Rectal smooth muscle tissue (tissue), 1 donor: Measurements from ENCODE around the gene HOXB2.

Experiments used
- H3K27ac ChIP-seq: one replicate; pipeline ENCODE4 v1.7.0; 2013; ENCODE audit warnings: low read depth, low read length, inconsistent platforms
- H3K27me3 ChIP-seq: one replicate; pipeline ENCODE4 v1.7.0; 2013; ENCODE audit warnings: low read length; ENCODE audit not compliant: control insufficient read depth, insufficient read depth
- H3K36me3 ChIP-seq: one replicate; pipeline ENCODE4 v1.7.0; 2013; ENCODE audit warnings: low read length; ENCODE audit not compliant: control insufficient read depth, insufficient read depth
- H3K4me1 ChIP-seq: one replicate; pipeline ENCODE4 v1.7.0; 2013; ENCODE audit warnings: low read length; ENCODE audit not compliant: control insufficient read depth, insufficient read depth
- H3K4me3 ChIP-seq: one replicate; pipeline ENCODE4 v1.7.0; 2013; ENCODE audit warnings: low read length
- H3K9ac ChIP-seq: one replicate; pipeline ENCODE4 v1.7.0; 2013; ENCODE audit warnings: low read length

Gene HOXB2

GRCh38 chr17:48587276-48588073 lies 42.6 kb upstream of the HOXB2 start:
- Histone ChIP-seq H3K36me3 (no peaks in the 10 kb centered on the region), H3K27me3 (no peaks in the 10 kb centered on the region), H3K4me3 (peak overlapping the region; percentile 94), H3K9ac (peak overlapping the region; percentile 24), H3K27ac (peak overlapping the region; percentile 90), H3K4me1 (peaks cover 33% of the 10 kb centered on the region)

- Histone ChIP-seq H3K4me3 (peak overlapping the region; percentile 94), H3K36me3 (no peaks in the 10 kb centered on the region), H3K4me1 (peaks cover 33% of the 10 kb centered on the region), H3K27me3 (no peaks in the 10 kb centered on the region), H3K9ac (peak overlapping the region; percentile 35), H3K27ac (peak overlapping the region; percentile 90)
Observed at GRCh38 chr17:48586355-48587258, 41.7 kb upstream of the HOXB2 start.

GRCh38 chr17:48584223-48584741 lies 39.4 kb upstream of the HOXB2 start:
- Histone ChIP-seq H3K27ac (peak overlapping the region; percentile 90), H3K4me1 (peaks cover 36% of the 10 kb centered on the region), H3K36me3 (no peaks in the 10 kb centered on the region), H3K9ac (no peak overlapping the region), H3K4me3 (peak overlapping the region; percentile 34), H3K27me3 (no peaks in the 10 kb centered on the region)

DNA sequence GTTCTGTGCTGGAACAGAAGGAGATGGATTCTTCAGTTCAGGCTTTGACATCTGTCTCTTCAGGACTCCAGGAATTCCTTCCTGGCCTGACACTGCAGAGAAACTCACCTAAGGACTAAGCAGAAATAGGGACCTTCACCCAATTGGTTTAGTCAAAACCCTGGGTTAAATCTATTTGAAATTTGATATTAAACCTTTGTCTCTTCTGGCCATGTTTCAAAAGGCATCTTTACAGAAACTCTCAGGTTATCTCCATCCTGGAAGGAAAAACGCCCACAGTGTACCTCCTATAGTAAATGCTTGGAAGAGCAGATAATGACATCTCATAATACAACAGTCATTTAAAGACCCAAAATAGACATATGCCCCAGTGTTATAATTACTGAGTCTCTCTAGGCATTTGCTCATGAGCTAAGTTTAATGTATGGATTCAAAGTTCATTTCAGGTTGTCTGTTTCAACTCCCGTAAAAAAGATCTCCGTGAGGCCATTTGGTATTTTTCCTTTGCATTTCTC lies 38.9 kb upstream of the HOXB2 start:
- Histone ChIP-seq H3K27ac (peak overlapping the region; percentile 90), H3K4me1 (peaks cover 38% of the 10 kb centered on the region), H3K9ac (no peak overlapping the region), H3K27me3 (no peaks in the 10 kb centered on the region), H3K36me3 (no peaks in the 10 kb centered on the region), H3K4me3 (peak overlapping the region; percentile 34)

GRCh38 chr17:48582750-48583069 lies 37.8 kb upstream of the HOXB2 start:
- H3K27ac ChIP-seq = peak overlapping the region; percentile 90
- no peak overlapping the region for H3K9ac ChIP-seq
- H3K4me1 ChIP-seq = peaks cover 39% of the 10 kb centered on the region
- no peaks in the 10 kb centered on the region for H3K36me3 ChIP-seq
- no peaks in the 10 kb centered on the region for H3K27me3 ChIP-seq
- H3K4me3 ChIP-seq = peak overlapping the region; percentile 81

DNA sequence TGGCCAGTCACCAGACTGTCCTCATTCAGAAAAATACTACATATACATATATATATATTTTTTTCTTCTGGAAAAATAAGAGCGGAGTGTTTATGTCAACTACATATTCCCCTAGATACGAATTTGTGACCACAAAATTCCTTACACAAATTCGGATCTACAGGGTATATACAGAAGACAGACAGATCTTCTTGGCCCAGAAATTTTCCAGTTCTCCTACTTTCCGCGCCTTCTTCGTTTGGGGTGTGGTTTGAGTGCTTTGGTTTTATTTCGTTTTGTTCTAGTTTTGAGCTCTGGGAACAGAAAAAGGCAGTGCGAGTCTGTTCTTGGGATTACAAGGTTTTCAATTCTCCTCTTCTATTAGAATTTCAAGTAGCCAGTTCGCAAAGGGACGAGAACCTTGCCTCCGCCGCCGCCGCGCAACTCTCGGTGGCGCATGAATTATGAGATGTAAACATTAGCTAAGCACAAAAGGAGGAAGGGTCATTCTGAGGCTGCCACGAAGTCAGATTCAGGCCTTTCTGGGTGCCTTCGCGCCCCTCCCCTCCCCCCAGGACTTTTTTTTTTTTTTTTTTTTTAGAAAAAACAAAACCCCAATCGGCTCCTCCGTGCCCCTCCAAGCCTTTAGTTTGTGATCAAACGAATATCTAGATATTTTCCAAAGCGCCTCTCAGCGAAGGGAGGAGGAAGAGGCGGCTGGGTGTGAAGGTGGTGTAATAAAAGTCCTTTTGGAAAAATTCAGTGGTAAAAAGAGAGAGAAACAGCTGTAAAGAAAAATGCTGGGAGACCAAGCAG lies 35.0 kb upstream of the HOXB2 start:
- H3K27me3 ChIP-seq = no peaks in the 10 kb centered on the region
- H3K9ac ChIP-seq = no peak overlapping the region
- H3K4me3 ChIP-seq = peak overlapping the region; percentile 81

DNA sequence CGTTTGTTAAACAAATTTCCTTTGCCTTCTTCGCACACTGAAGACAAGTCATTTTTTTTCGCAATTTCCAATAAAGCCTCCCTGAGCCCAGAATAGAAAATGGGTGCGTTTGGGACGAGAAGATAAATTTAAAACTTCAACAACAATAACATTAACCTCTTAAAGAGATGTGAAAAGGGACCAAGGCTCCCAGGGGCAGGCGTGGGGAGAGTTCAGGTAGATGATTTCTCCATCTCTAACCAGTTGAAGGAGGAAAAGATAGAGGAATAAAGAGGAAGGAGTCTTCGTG lies 34.5 kb upstream of the HOXB2 start:
- Histone ChIP-seq H3K36me3 (no peaks in the 10 kb centered on the region), H3K27ac (peak overlapping the region; percentile 90), H3K4me3 (peak overlapping the region; percentile 81), H3K4me1 (peaks cover 38% of the 10 kb centered on the region), H3K27me3 (no peaks in the 10 kb centered on the region), H3K9ac (no peak overlapping the region)

More for the DNA sequence above, 35.0 kb upstream of the HOXB2 start:
- Histone ChIP-seq H3K36me3 (no peaks in the 10 kb centered on the region), H3K27ac (peak overlapping the region; percentile 90), H3K4me1 (peaks cover 36% of the 10 kb centered on the region)

DNA sequence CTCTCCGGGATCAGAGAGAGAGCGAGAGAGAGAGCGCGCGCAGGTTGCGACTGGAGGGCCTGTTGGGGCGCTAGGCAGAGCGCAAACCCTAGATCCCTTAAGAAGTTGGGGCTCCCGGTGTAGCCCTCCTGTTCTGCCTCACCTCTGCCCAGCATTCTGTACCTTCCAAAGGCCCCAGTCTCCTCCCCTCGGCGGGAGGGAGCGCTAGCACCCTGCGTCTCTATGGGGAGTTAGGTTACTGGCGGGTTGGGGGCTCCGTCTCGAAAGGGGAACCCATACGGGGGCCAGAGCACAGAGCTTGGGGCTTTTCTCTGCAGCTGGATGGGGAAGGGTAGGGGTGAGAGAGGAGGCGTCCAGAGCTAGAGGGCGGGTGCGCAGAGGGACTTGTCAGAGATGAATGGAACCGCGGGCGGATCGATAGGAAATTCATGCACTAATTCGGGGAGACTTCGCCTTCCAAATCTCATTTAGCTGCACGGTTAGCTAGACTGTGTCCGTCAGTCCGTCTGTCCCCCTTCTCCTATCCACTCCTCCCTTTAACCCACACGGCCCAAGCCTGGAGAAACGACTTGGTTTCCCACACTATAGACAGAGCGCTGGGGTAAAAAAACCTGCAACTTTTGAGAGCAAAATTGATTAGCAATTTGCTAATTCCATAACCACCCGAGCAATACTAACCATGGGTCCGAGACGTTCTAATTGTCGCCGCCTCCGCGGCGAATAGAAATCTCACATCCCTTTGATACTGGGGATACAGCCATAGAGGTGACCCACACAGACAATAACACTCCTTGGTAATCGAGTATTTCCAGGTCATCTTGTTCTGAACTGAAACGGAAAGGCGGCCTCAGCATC lies 33.9 kb upstream of the HOXB2 start:
- Histone ChIP-seq H3K27me3 (no peaks in the 10 kb centered on the region), H3K27ac (peak overlapping the region; percentile 90), H3K9ac (peak overlapping the region; percentile 49), H3K4me3 (peak overlapping the region; percentile 81), H3K36me3 (no peaks in the 10 kb centered on the region), H3K4me1 (peaks cover 38% of the 10 kb centered on the region)

DNA sequence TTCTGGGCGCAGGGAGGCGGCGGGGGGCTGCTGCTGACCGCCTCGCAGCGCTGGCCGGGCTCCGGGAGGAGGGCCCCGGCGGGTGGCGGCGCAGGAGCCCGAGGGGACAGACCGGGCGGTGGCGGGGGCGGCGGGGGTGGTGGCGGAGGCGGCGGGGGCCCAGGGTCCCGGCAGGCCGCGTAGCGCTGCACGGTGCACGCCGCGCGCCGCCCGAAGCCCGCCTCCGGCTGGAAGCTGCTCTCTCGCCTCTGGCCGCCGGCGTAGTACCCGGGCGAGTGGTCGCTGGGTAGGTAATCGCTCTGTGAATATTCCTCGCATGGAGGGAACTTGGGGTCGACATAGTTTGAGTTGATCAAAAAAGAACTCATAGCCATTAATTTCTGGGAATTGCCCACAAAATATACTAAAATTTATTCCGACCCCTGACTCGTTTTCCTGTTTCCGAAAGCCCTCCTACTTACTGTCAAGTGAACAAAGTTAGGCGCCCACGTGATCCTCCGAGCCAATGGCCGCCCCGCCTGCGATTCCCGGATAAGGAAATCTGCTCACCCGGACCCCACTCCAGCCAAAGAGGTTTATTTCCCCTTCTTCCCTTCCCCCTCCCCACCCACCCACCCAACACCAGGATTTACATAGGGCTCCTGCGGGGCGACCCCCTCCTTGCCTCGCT lies 33.2 kb upstream of the HOXB2 start, which contains the start of gene HOXB4:
Gene HOXB4 (minus strand): TSS at position 405 of the 670 bp plus-strand sequence. CDS start 31 bp downstream, at position 374.
- Histone ChIP-seq H3K27me3 (no peaks in the 10 kb centered on the region), H3K4me3 (peak within 1 kb of the TSS; percentile 81), H3K9ac (peak within 1 kb of the TSS; percentile 58), H3K4me1 (peaks cover 38% of the 10 kb centered on the region), H3K36me3 (no peaks in the 10 kb centered on the region), H3K27ac (peak within 1 kb of the TSS; percentile 94)

DNA sequence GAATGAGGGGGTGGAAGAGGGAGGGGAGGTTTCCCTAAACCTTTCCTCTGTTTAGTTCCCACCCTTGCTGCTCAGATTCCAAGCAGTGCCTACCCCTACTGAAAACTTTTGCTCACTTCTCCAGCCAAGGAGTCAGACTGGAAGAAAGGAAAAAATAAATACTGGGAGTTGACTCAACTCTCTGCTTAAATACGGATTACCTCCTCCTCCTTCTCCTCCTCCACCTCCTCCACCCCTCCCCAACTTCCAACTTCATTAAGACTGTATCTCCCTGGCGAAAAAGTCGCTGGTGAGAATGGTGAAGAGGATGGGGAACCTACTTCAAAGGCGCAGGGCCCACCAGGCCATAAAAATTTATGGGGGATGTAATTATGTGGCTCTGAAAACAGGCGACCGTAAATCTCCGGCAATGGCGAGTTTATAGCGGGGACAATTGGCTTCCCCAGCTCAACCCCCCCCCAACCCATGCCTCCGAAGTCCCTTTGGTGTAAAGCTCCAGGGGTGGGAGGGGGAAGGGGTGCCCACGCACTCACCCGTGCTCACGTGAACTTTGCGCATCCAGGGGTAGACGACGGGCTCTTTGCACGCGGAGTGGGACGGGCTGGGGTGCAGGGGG lies 32.5 kb upstream of the HOXB2 start:
- Histone ChIP-seq H3K27ac (peak overlapping the region; percentile 94), H3K4me3 (peak overlapping the region; percentile 65), H3K27me3 (no peaks in the 10 kb centered on the region), H3K4me1 (peaks cover 40% of the 10 kb centered on the region), H3K36me3 (no peaks in the 10 kb centered on the region), H3K9ac (peak overlapping the region; percentile 28)
